ENCODE measurements around the gene EPHX1.

EPHX1 gene

GRCh38 chr1:225866061-225866837, 56.3 kb downstream of the EPHX1 start:
- DNase-seq: peak; percentile 83

- DNase-seq: no peak
These were observed 57.1 kb downstream of the EPHX1 start for GRCh38 chr1:225866981-225867380.

- no peak for DNase-seq
These were observed 58.9 kb downstream of the EPHX1 start for GRCh38 chr1:225868631-225869330.

- no peak for DNase-seq
These were observed 61.0 kb downstream of the EPHX1 start for GRCh38 chr1:225870911-225871310.

GRCh38 chr1:225871359-225872074, 61.6 kb downstream of the EPHX1 start:
- DNase-seq: no peak

GRCh38 chr1:225872075-225872430, 62.1 kb downstream of the EPHX1 start:
- no peak for DNase-seq

- no peak for DNase-seq
These were observed 63.4 kb downstream of the EPHX1 start for GRCh38 chr1:225873281-225873850.

- DNase-seq: no peak
These were observed 64.5 kb downstream of the EPHX1 start for GRCh38 chr1:225874431-225874830.

GRCh38 chr1:225875044-225875815, 65.3 kb downstream of the EPHX1 start:
- DNase-seq: peak; percentile 34

- DNase-seq: no peak
These were observed 67.1 kb downstream of the EPHX1 start for GRCh38 chr1:225876900-225877510.

GRCh38 chr1:225877580-225877979, 67.7 kb downstream of the EPHX1 start:
- peak; percentile 67 for DNase-seq

GRCh38 chr1:225878282-225878681, 68.4 kb downstream of the EPHX1 start:
- DNase-seq: no peak

- DNase-seq: peak; percentile 48
These were observed 69.7 kb downstream of the EPHX1 start for GRCh38 chr1:225879521-225880221.

- DNase-seq: peak; percentile 34
These were observed 70.3 kb downstream of the EPHX1 start for GRCh38 chr1:225880222-225880588.

GRCh38 chr1:225880636-225881035, 70.7 kb downstream of the EPHX1 start:
- no peak for DNase-seq

- DNase-seq: peak; percentile 76
These were observed 71.4 kb downstream of the EPHX1 start for GRCh38 chr1:225881081-225881958.

- DNase-seq: peak; percentile 95
These were observed 72.2 kb downstream of the EPHX1 start, which contains the start of gene TMEM63A for GRCh38 chr1:225881959-225882693. TMEM63A (minus strand) TSS chr1:225882380; CDS start chr1:225877580, 4,800 bp downstream.

GRCh38 chr1:225882694-225883615, 73.0 kb downstream of the EPHX1 start:
- DNase-seq: peak; percentile 61
